Stimulated activated CD8-positive, alpha-beta memory T cell treated with anti-CD3 and anti-CD28 coated beads, Interleukin-15, amount 100 ng/mL, for 24 hours (primary cell): Measurements from ENCODE around the gene MEF2D.

Experiments used
- DNase-seq: peaks from one replicate; pipeline ENCODE4 v3.0.0-alpha.2; 2020; ENCODE audit warnings: low read depth

Gene MEF2D

DNA sequence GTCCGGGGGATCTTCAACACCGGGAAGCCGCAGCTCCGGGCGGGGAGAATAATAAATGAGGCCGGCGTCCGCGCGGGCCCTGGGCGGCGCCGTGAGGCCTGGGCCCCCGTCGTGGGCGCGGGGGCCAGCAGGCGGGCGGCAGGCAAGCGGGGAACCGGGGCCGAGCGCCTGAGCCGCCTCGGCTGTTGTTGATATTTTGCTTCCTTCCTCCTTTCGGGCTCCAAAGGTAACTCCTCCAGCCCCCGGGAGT is at the start of gene MEF2D:
TSS of gene MEF2D (minus strand) at position 233 of the 250 bp plus-strand sequence. CDS start 17,483 bp downstream, outside the sequence.
- DNase-seq, result no peak

DNA sequence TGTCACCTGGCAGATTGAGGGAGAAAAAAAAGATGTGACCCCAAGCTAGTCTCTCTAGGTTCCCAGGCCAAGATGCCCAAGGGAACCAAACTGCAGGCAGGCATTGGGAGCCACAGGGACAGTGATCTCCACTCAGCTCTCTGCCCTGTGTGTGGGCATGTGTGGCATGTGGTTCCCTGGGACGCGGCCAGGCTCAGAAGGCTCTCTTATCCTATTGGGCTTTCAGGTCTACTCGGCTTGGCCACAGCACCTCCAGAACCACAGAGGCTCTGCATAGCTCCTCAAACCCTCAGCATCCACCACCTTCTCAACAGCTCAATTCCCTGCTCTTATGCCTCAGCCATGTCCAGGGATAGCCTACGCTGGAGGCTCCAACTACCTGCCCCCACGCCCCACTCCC is 49.8 kb upstream of the MEF2D start:
- no peak for DNase-seq

DNA sequence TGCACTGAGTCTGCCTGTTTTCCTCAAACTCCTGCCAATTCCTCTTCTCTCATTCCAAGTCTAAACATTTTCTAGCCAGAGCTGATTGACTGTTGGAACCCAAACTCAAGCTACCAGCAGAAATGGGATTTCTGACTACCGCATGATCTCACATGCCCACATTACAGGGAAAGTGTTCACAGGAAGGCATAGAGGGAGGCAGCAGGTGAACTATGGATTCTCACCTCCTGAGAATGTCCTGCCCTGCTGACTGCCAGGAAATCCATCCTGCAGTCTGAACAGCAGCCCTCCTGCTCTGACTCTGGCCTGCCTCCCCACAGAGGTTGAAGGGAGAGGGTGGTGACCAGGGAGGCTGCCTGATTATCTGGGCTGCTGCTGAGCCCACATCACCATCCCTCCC is 49.3 kb upstream of the MEF2D start:
- no peak for DNase-seq

DNA sequence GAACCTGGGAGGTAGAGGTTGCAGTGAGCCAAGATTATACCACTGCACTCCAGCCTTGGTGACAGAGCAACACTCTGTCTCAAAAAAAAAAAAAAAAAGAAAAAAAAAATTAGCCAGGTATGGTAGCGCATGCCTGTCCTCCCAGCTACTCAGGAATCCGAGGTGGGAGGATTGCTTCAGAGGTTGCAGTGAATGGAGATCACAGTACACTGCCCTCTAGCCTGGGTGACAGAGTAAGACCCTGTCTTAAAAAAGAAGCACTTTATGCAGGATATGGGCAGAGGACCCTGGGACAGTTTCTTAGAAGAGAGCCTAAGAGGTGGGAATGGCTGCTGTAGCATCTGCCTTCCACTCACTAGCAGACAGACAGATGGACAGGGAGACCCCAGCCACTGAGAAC is 48.8 kb upstream of the MEF2D start:
- DNase-seq, result no peak

DNA sequence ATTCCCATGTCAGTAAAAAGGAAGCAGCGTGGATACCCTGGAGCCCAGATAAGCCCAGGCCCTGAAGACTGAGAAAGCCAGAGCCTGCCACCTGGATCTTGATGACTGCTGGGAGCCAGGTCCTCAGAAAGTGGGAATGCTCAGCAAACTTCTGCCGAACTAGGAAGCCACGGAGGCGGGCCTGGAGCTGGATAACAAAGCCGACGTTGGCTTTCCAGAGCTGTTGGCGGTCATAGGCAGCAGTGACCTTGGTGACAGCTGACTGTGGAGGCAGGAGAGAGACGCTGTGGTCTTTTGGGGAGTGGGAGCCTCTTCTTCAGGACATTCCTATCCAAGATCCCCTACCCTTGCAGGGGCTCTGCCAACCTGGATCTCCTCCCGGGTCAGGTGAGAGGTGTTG is 47.4 kb upstream of the MEF2D start:
- no peak for DNase-seq

DNA sequence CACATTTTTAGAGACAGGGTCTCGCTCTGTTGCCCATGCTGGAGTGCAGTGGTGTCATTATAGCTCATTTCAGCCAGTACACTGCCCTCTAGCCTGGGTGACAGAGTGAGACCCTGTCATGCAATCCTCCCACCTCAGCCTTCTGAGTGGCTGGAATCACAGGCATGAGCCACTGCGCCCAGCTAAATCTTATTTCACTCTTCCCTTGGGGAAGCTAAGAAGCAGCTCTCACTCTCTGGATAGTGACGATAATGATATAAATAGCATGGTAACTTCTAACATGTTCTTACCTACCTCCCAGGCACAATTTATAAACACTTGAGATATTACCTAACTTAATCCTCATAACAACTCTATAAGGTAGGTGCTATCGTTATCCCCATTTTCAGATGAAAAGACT is 46.9 kb upstream of the MEF2D start:
- no peak for DNase-seq

DNA sequence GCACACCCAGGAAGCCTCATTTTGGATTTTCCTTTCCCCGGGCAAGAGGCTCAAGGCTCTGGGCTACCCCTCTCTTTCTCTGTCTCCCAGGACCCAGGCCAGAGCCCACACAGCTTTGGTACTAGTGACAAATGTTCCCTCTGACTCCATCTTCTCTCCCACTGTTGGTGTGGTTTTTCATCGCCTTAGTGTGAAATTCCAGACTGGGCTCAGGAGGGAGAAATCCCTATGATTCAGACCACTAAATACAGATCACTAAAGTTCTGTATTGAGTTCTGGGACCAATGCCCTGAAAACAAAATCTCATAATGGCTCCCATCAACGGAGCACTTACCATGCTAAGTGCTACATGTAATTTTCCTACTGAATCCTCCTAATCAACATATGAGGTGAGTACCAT is 45.7 kb upstream of the MEF2D start:
- no peak for DNase-seq

DNA sequence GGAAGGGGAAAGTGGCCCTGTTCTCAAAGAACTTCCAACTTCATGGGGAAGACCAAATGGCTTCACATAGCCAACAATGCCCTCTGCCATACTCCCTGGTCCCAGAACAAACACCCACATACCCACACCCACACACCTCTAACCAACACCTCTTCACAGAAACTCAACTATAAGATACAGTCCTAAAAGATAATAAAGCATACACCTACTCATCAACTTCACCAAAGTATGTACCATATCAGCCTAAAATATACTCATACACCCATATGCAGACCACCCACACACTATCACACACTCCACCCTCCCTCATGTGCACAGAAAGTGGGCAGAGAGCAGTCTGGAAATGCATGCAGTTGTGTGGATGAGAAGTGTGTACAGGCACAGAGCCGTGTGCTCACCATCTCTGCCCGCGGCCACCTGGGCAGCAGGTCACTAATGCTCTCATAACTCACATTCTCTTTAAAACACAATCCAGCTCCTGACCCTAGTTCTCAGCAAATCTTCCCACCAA is 44.1 kb upstream of the MEF2D start:
- no peak for DNase-seq

DNA sequence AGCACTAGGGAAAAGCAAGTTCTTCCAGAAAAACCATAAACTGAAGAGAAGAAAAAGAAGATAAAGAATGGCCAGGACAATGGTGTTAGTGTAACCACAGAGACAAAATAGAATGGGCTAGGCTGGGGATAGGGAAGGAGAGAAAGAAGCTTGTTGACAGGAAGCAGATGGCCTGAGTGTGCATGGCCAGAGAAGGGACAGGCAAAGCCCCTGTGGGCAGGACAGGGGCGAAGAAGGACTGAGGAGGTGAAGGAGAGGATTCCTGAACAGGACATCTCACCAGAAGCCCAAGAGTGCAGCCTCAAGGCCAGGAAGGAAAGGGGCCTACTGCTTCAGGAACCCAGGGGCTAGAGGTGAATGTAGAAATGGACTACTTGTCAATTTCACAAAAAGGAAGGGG is 42.5 kb upstream of the MEF2D start:
- no peak for DNase-seq

DNA sequence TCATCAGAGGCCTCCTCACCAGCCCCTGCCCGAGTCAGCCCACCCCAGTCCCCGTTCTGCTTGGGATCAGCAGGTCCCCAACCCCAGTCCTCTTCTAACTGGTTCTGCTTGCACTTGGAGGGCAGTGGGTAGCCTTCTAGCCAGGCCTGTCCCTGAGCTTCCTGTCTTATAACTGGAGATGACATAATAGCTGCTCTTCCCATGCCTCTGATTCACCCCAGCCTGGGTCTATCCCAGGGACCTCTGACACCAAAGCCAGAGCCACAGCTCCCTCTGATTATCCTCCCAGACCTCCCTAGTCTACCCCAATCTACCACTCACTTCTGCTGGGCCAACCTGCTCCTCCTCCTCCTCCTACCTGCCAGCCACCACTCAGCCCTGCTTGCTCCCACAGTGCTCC is 40.4 kb upstream of the MEF2D start:
- DNase-seq, result no peak

DNA sequence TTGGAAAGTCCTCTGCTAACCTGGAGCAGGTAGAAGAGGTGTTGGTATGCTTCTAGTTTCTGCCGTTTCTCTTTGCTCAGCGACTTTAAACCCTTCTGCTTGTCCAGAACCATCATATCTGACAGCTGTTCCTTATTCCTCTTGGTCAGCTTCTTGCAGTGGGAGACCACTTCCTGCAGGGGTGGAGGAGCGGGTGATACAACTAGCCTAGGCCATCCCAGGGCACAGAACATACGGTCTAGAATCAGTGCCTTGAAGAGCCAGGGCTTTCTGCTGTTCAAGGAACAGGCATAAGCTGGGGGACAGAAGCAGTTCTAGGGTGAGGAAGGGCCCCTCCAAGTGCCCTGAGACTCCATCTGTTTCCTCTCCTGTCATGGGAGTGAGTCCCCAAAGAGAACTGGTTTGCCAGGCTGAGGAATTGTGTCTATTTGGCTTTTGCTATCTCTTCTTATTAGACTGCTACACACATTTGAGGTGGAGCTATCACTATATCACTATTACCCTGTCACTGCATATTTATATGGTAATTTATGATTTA is 39.3 kb upstream of the MEF2D start:
- no peak for DNase-seq

DNA sequence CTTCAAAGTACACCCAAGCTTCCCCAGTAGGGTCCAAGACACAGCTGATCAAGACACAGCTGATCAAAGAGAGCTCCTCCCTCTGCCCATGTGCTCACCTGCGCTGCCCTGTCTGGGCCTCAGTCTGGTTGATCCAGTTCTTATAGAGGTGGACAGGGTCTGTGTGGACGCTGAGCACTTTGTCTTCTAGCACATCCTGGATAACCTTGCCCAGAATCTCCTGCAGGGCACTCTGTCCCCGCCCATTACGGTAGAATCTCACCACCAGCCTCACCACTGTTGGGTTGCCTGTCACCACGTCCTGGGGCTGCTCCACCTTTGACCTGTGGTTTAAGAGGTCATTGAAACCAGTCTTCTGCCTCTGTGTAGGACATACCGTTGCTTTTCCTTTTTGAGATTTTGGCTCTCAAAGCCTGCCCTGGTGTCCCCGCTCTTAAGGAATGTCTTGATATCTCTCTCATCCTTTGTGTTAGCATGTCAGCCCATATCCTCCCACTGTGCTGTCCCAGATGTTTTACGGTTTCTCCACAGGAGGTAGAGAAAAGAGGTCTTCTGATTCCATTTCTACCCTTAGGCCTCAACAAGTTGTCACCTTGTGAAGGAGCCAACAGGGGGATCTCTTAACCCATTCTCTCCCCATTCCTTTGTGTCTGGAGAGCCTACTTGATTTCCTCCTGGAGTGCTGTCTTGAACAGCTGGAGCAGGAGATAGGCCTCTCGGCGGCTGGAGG is 38.3 kb upstream of the MEF2D start:
- DNase-seq, result no peak

DNA sequence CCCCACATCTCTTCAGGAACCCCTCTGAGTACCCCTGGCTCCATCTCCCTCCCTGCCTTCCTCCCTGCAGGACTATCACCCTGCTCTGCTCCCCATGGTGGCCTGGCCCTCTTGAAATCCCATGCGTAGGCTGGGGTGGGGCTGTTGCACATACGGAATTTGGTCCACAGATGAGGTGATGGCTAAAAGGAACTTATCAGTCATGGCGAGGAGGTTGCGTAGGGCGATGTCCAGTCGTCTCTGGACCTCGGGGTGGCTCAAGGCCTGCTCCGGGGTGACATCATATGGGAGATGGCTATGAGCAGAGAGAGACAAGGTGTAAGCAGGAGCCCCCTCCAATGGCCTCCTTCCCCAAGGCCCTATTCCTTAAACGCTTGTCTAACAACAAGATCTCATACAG is 36.5 kb upstream of the MEF2D start:
- DNase-seq, result no peak

DNA sequence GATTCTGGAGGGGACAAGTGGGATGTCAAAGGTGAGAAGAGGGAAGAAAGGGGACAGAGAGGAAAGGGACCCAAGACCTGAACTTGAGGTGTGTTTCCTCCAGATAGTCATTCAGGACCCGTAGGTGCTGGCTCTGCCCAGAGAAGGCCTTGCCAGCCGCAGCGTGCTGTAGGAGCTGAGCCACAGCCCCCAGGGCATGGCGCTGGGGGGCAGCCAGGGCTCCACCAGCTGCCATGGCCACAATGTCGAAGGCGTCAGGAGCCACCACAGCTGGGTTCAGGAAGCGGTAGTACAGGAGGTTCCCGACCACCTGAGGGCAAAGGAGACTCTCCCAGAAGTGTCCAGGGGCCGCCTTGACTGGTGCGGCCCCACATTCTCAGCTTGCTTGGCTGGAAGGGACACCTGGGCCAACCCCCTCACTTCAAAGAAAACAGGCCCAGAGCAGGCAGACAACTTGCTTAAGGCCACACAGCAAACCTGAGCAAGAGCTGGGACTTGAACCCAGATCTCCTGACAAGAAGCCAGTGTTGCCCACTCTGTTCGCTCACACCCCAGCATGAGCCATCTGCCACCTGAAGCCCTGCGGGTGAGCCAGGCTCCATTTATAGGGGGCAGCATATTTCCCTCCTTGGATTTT is 34.0 kb upstream of the MEF2D start:
- DNase-seq, result no peak

DNA sequence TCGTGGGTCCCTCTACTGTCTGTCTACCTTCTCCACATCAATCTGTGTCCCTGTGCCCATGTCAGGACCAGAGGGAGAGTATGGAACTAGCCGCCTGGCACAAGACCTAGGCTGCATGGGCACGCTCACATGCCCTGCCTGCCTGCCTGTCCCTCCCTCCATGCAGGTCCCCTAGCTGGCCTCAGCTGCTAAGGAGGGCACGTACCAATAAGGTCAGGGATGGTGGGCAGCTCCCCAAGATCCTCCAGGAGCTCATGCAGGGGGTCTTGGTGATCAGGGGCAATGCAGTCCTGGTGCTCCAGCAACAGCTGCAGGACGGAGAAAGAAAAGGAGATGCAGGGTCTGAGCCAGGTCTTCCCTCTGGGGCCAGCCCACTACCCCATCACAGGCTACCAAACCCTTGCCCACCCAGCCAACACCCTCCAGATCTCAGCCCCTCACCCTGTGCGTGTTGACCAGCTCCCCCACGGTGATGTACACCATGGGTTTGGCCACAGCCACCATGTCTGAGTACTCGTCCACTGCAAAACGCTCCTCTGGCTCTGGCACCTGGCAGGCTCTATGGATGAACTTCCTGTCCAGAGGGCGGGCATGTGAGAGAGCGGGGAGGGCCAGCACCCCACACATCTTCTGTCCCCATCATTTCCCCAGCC is 33.1 kb upstream of the MEF2D start:
- no peak for DNase-seq

DNA sequence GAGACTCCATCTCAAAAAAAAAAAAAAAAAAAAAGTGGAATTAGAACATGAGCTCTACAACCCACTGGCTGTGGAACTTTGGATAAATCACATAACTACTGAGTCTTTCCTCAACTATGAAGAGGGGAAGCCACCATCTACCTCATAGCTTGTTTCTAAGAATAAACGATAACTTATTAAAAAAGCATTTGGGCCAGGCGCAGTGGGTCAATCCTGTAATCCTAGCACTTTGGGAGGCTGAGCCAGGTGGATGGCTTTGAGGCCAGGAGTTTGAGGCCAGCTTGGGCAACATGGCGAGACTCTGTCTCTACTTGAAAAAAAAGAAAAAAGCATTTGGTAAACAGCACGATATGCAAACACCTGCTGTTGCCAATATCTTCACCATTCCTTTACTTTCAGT is 31.8 kb upstream of the MEF2D start:
- DNase-seq, result no peak

DNA sequence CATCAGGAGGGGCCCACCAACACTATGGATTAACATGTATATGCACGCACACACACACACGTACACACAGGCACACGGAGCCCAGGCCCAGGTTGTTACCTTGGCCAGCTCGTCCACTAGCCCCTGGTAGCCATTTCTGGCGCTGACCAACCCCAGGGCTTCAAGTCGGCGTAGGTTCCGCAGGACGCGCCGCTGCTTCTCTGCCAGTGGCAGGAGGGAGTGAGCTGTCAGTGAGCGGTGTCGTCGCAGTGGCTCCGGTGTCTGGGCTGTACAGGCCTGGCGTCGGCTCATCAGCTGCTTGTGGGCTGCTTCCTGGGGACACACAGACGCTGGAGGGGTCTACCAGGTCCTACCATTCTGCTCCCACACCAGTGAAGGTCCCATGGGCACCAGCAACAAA is 29.4 kb upstream of the MEF2D start:
- no peak for DNase-seq

DNA sequence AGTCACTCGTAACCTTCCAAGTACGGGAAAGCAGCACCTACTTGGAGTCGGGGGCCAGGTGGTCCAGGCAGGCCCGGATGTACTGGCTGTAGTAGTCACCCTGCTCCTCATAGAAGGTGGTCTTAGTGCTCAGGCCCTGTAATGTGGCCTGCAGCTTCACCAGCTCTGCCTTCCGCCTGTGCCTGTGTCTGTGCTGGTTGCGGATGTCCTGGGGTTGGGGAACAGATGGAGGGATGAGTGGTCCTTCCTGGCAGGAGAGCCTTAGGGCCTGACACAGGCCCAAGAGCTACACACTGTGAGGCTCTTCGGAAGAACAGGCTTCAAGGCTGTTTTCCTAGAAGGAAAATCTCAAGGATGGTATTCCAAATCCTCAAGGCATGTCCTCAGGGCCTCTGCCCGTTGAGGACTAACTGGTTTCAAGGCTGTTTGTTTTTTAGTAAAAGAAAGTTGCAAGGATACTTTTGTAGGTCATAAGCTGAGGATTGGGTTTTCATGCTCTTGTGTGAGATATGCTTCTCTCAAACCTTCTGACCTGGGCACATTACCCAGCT is 28.4 kb upstream of the MEF2D start:
- no peak for DNase-seq

DNA sequence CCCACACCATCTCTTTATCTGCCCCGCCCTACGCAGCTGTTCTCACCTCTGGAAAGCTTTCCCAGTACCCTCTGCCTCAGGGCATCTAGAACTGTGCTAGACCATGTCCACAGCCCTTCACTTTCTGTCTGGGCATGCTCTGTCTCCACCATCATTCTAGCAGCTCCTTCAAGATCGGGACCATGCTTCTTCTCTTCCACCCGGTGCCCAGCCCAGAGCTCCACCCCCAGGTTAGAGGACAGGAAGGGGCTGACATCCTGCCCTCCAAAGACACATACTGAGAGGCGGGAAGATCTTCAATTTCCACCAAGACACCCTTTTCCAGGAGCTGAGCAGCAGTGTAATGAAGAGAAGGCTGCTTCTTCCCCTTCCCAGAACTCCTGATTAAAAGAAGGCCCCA is 27.7 kb upstream of the MEF2D start:
- DNase-seq, result no peak

DNA sequence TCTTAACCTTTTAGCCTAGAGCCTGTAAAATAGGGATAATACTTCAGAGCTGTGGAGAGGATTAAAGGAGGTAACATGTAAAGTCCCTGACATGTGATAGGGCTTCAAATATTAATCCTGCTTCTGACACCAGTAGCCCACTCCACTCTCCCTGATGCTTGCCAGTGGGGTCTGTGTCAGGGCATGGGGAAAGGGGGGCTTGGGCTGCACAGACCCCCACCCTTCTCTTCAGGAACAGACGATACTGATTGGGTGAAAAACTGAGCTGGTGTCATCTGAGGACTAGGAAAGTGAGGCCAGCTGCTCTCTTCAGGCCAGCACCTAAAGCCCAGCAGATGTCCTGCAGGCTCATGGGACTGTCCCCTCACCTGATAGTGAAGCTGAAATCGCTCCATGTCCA is 27.0 kb upstream of the MEF2D start:
- no peak for DNase-seq

DNA sequence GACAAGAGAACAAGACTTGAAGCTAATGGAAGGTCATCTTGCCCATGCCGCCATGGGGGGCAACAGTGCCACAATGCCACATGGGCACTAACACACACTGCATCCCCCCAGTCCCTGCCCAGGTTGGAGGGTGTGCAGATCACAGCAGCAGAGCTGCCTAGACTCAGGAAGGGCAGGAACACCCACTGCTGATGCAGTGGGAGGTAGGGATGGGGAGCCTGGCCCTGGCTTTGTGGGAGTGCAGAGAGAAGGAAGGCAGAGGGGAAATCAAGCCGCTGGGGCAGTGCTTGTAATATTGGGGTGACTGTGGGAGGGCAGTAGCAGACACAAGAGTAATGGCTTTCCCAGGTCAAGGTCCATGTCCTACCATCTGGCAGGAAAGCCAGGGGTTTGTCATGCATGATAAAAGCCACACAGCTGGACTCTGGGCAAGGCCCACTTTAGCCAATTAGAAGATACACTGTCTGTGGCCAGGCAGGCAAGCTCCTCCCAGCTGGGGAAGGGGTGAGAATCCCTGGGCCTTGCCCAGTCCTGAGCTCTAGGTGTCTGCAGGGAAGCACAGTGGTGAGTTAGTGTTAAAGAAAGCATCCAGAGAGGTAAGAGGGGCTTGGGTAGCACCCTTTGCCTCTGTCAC is 25.4 kb upstream of the MEF2D start:
- DNase-seq, result no peak

DNA sequence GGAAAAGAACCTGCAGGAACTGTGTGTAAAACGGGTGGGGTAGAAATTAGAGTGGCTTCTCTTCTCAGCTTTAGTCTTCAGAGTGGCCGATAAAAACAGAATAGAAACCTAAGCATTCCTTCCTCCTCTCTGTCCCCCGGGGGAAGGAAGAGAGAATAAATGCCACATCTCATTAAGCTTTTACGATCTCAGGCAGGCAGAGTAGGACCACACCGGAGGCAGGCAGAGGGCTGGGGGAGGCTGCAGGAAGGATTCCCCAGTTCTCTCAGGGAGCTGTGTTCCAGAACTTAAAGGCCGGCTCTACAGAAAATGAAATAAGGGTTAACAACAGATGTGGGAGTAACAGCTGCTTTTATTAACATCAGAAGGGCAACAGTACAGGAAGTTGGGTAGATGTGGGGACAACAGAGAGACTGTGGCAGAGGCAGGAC is 24.5 kb upstream of the MEF2D start:
- no peak for DNase-seq

DNA sequence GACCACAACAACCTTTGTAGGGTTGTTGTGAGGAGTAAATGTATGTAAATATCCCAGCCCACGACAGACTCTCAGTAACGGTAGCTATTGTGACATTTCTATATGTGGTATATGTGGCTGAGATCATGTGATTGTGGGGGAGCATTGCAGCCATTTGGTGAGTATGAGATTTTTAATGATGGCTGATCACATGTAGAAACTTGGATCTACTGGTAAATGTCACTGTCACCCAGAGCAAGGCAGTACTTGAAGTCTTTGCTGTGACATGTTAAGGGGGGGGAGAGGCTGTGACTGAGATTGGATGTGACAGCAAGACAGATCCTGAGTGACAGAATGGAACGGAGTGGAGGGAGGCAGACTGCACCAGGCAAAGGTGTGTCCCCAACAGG is 23.9 kb upstream of the MEF2D start:
- DNase-seq, result no peak
